Measurements from ENCODE around the gene NOTCH4.

GRCh38 chr6:32234934-32235333 is 11.1 kb upstream of the NOTCH4 start:
- TF ChIP-seq CTCF (IDR thresholded peaks at IDR 0.05; ENCODE audit: low read depth, low read length), result peak; percentile 69
- TF ChIP-seq EZH2phosphoT487 (IDR thresholded peaks at IDR 0.05; ENCODE audit: low read depth), result no peak
